Neural cell (in vitro differentiated cells): ENCODE measurements around the gene EN2. TPM values are rescaled to one million over a fixed set of nuclear protein-coding genes. Genes with fewer than 3 reads are reported as not detected.

Experiments
- H2AFZ ChIP-seq: fragments of 200-600, 300-800 bp; sonication (generic), shearing (Covaris generic); 2 replicates; pipeline ENCODE4 v1.6.0; 2014; ENCODE audit warnings: low read depth, mild to moderate bottlenecking, antibody characterized with exemption, low read length, moderate library complexity
- H3F3A ChIP-seq: fragments of 200-600 bp; shearing (Covaris generic); 2 replicates; pipeline ENCODE4 v1.6.1; 2016; ENCODE audit warnings: mild to moderate bottlenecking, moderate library complexity, mixed read lengths, antibody characterized with exemption, low read length; ENCODE audit not compliant: insufficient read depth, poor library complexity, severe bottlenecking
- H3K27ac ChIP-seq: fragments of 200-600, 300-800 bp; sonication (generic), shearing (Covaris generic); 2 replicates; pipeline ENCODE4 v1.5.1; 2014; ENCODE audit warnings: mild to moderate bottlenecking, low read length, moderate library complexity
- H3K27me3 ChIP-seq: fragments of 300-800, 200-600 bp; sonication (generic), shearing (Covaris generic); 2 replicates; pipeline ENCODE4 v1.6.0; 2014; ENCODE audit warnings: mild to moderate bottlenecking, low read depth, low read length, moderate library complexity; ENCODE audit not compliant: insufficient read depth
- H3K36me3 ChIP-seq: fragments of 300-800, 200-600 bp; sonication (generic), shearing (Covaris generic); 2 replicates; pipeline ENCODE4 v1.5.1; 2014; ENCODE audit warnings: mild to moderate bottlenecking, antibody characterized with exemption, low read length, moderate library complexity; ENCODE audit not compliant: insufficient read depth
- H3K4me2 ChIP-seq: fragments of 300-800, 200-600 bp; sonication (generic), shearing (Covaris generic); 2 replicates; pipeline ENCODE4 v1.6.0; 2014; ENCODE audit warnings: mild to moderate bottlenecking, low read length
- H3K4me3 ChIP-seq: fragments of 300-800, 200-600 bp; sonication (generic), shearing (Covaris generic); 2 replicates; pipeline ENCODE4 v1.5.1; 2014; ENCODE audit warnings: mild to moderate bottlenecking, low read length, moderate library complexity
- H3K79me2 ChIP-seq: fragments of 200-600 bp; shearing (Covaris generic); replicated peaks from 2 replicates; pipeline ENCODE4 v1.6.0; 2014; ENCODE audit warnings: mild to moderate bottlenecking, low read length, moderate library complexity; ENCODE audit not compliant: insufficient read depth
- H3K9ac ChIP-seq: fragments of 300-800, 200-600 bp; sonication (generic), shearing (Covaris generic); 2 replicates; pipeline ENCODE4 v1.6.1; 2016; ENCODE audit warnings: mild to moderate bottlenecking, low read length, mixed read lengths
- H3K9me2 ChIP-seq: fragments of 200-600 bp; shearing (Covaris generic); 2 replicates; pipeline ENCODE4 v1.6.1; 2016; ENCODE audit warnings: mild to moderate bottlenecking, low read length, mixed read lengths; ENCODE audit not compliant: insufficient read depth
- H3K9me3 ChIP-seq: fragments of 200-600, 300-800 bp; sonication (generic), shearing (Covaris generic); 2 replicates; pipeline ENCODE4 v1.6.1; 2016; ENCODE audit warnings: mild to moderate bottlenecking, mixed run types, low read length, moderate library complexity, mixed read lengths
- H4K20me1 ChIP-seq: fragments of 200-600 bp; shearing (Covaris generic); 2 replicates; pipeline ENCODE4 v1.6.1; 2016; ENCODE audit warnings: mild to moderate bottlenecking, mixed run types; ENCODE audit not compliant: insufficient read depth
- CTCF ChIP-seq: fragments of 450-650 bp; IDR thresholded peaks from 2 replicates; pipeline ENCODE4 v1.5.1; 2014; ENCODE audit warnings: antibody characterized with exemption, mild to moderate bottlenecking, moderate library complexity; ENCODE audit not compliant: poor library complexity, severe bottlenecking
- EP300 ChIP-seq: fragments of 450-650 bp; conservative IDR thresholded peaks from 2 replicates; pipeline ENCODE4 v1.6.1; 2014; ENCODE audit warnings: antibody characterized with exemption, mild to moderate bottlenecking, moderate library complexity; ENCODE audit not compliant: poor library complexity, severe bottlenecking
- EZH2 ChIP-seq: fragments of 200-600, 300-800 bp; shearing (Covaris generic), sonication (generic); IDR thresholded peaks from 2 replicates; pipeline ENCODE4 v1.6.1; 2014; ENCODE audit warnings: antibody characterized with exemption, low read length, borderline replicate concordance, mild to moderate bottlenecking; ENCODE audit not compliant: insufficient read depth, poor library complexity, severe bottlenecking
- MXI1 ChIP-seq: fragments of 450-650 bp; conservative IDR thresholded peaks from 2 replicates; pipeline ENCODE4 v1.6.1; 2014; ENCODE audit warnings: antibody characterized with exemption, mild to moderate bottlenecking; ENCODE audit not compliant: poor library complexity, severe bottlenecking
- POLR2AphosphoS5 ChIP-seq: IDR thresholded peaks from 2 replicates; pipeline ENCODE4 v1.6.1; 2012
- RAD21 ChIP-seq: fragments of 450-650 bp; conservative IDR thresholded peaks from 2 replicates; pipeline ENCODE4 v1.6.1; 2014; ENCODE audit warnings: antibody characterized with exemption, mild to moderate bottlenecking, moderate library complexity
- REST ChIP-seq: IDR thresholded peaks from 2 replicates; pipeline ENCODE4 v1.6.1; 2012; ENCODE audit warnings: borderline replicate concordance
- SMC3 ChIP-seq: fragments of 450-650 bp; conservative IDR thresholded peaks from 2 replicates; pipeline ENCODE4 v1.6.1; 2014; ENCODE audit warnings: antibody characterized with exemption, mild to moderate bottlenecking, moderate library complexity; ENCODE audit not compliant: poor library complexity
- TAF1 ChIP-seq: IDR thresholded peaks from 2 replicates; pipeline ENCODE4 v1.6.1; 2012; ENCODE audit warnings: low read depth
- polyA plus RNA-seq: library from polyadenylated mRNA; depleted of rRNA; stranded (reverse); fragments of >200 nt; gene quantifications from 2 replicates; pipeline ENCODE4 v1.2.3, GENCODE V29; 2014

EN2 gene
- polyA plus RNA-seq, 1 donor from 2014 or later, result not detected

GRCh38 chr7:155437836-155438235 is 20.1 kb upstream of the EN2 start (continued):
- TF ChIP-seq RAD21, result no peak
- no peak for TF ChIP-seq POLR2AphosphoS5

- H3K27me3 ChIP-seq, result peaks cover 41% of the 10 kb centered on the region
- H3K9me3 ChIP-seq, result no peaks in the 10 kb centered on the region
- no peak overlapping the region for H3K4me3 ChIP-seq
- no peak for TF ChIP-seq MXI1
- no peak for TF ChIP-seq TAF1
- no peak for TF ChIP-seq REST
- TF ChIP-seq CTCF, result no peak
- no peak for TF ChIP-seq POLR2AphosphoS5
- H3K27ac ChIP-seq, result no peak overlapping the region
- H3F3A ChIP-seq, result no peaks in the 10 kb centered on the region
- no peak overlapping the region for H3K9ac ChIP-seq
- H3K9me2 ChIP-seq, result no peaks in the 10 kb centered on the region
- H3K36me3 ChIP-seq, result no peaks in the 10 kb centered on the region
- no peaks in the 10 kb centered on the region for H3K79me2 ChIP-seq
- no peak overlapping the region for H2AFZ ChIP-seq
- no peaks in the 10 kb centered on the region for H4K20me1 ChIP-seq
- H3K4me2 ChIP-seq, result no peak overlapping the region
Observed at GRCh38 chr7:155438777-155439176, 19.2 kb upstream of the EN2 start.

- Histone ChIP-seq H3K9me3 (no peaks in the 10 kb centered on the region), H3F3A (no peaks in the 10 kb centered on the region), H3K27ac (no peak overlapping the region), H2AFZ (no peak overlapping the region), H4K20me1 (no peaks in the 10 kb centered on the region), H3K9ac (no peak overlapping the region), H3K36me3 (no peaks in the 10 kb centered on the region), H3K79me2 (no peaks in the 10 kb centered on the region), H3K4me3 (no peak overlapping the region), H3K9me2 (no peaks in the 10 kb centered on the region), H3K27me3 (peaks cover 47% of the 10 kb centered on the region), H3K4me2 (no peak overlapping the region)
- TF ChIP-seq REST, result no peak
- TF ChIP-seq SMC3, result no peak
- TF ChIP-seq TAF1, result no peak
- TF ChIP-seq EZH2, result no peak
- TF ChIP-seq RAD21, result no peak
- no peak for TF ChIP-seq CTCF
- TF ChIP-seq POLR2AphosphoS5, result no peak
- no peak for TF ChIP-seq MXI1
- TF ChIP-seq EP300, result no peak
Observed at GRCh38 chr7:155439311-155440017, 18.5 kb upstream of the EN2 start.
